SK-N-MC (cell line): ENCODE data around the gene SEMA3A.
A peak's percentile ranks its signal among the peaks of the same experiment; 100 is the strongest.

ENCODE experiments used
- EZH2 ChIP-seq: fragments of 200-600 bp; sonication (generic); IDR thresholded peaks from one replicate; pipeline ENCODE4 v1.6.1; 2017; ENCODE audit warnings: antibody characterized with exemption
- POLR2AphosphoS5 ChIP-seq: IDR thresholded peaks from 2 replicates; pipeline ENCODE4 v1.6.1; 2012; ENCODE audit warnings: mild to moderate bottlenecking, low read depth, low read length, borderline replicate concordance

DNA sequence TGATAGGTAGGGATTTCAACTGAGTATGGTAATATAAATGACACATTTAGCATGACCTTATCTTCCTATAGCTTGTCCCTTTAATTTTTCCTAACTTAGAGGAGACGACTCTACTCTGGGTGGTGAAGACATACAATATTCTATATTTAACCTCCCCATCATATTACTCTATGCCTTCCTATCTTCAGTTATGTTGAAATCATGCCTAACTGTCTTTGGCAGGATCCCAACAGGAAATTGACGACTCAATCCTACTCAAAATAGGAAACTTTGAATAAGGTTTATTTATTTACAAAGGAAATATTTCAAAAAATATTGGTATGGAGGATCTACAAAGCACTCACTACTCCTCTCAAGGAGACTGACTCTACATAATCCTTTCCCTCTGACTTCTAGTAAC is 24.1 kb upstream of the SEMA3A start:
- no peak for TF ChIP-seq EZH2
- peak; percentile 15; the same call in 1 of the 2 replicates for TF ChIP-seq POLR2AphosphoS5
